SK-N-SH treated with all-trans-retinoic acid at 6 μM for 48 hours (cell line): ENCODE measurements around the gene ETFB.
A peak's percentile ranks its signal among the peaks of the same experiment; 100 is the strongest.

Source experiments
- ATAC-seq: fragments of 200-7000 bp; cut with Tn5 transposase; 3 replicates; pipeline ENCODE4 v1.9.1; 2020; ENCODE audit warnings: mild to moderate bottlenecking, moderate library complexity
- ARNTL ChIP-seq: fragments of 450-650 bp; formaldehyde crosslinking; IDR thresholded peaks from 2 replicates; pipeline ENCODE4 v1.5.0; 2020; ENCODE audit warnings: low read depth, mild to moderate bottlenecking, moderate library complexity, borderline replicate concordance
- BACH2 ChIP-seq: fragments of 250-450 bp; sonication (Bioruptor Pico); IDR thresholded peaks from 2 replicates; pipeline ENCODE4 v1.9.0; 2021; ENCODE audit warnings: mild to moderate bottlenecking, borderline replicate concordance
- CSDC2 ChIP-seq: fragments of 250-450 bp; sonication (Bioruptor Pico); IDR thresholded peaks from 2 replicates; pipeline ENCODE4 v1.5.0; 2020; ENCODE audit warnings: mild to moderate bottlenecking, moderate library complexity
- ESRRG ChIP-seq: fragments of 250-450 bp; sonication (Bioruptor Pico); IDR thresholded peaks from 2 replicates; pipeline ENCODE4 v1.6.1; 2021; ENCODE audit warnings: mild to moderate bottlenecking
- GLIS3 ChIP-seq: fragments of 250-450 bp; sonication (Bioruptor Pico); IDR thresholded peaks from 2 replicates; pipeline ENCODE4 v1.5.0; 2020; ENCODE audit warnings: mild to moderate bottlenecking, moderate library complexity
- ISL1 ChIP-seq: fragments of 250-450 bp; sonication (Bioruptor Pico); IDR thresholded peaks from 2 replicates; pipeline ENCODE4 v2.1.2; 2022; ENCODE audit warnings: mild to moderate bottlenecking, moderate library complexity
- PPARA ChIP-seq: fragments of 250-450 bp; sonication (Bioruptor Pico); IDR thresholded peaks from 2 replicates; pipeline ENCODE4 v1.5.0; 2020; ENCODE audit warnings: mild to moderate bottlenecking, borderline replicate concordance
- RARB ChIP-seq: fragments of 250-450 bp; sonication (Bioruptor Pico); IDR thresholded peaks from 2 replicates; pipeline ENCODE4 v1.8.0; 2021; ENCODE audit warnings: mild to moderate bottlenecking, moderate library complexity
- SNAI2 ChIP-seq: fragments of 250-450 bp; sonication (Bioruptor Pico); IDR thresholded peaks from 2 replicates; pipeline ENCODE4 v1.5.0; 2020; ENCODE audit warnings: mild to moderate bottlenecking, moderate library complexity
- TCF4 ChIP-seq: fragments of 250-450 bp; sonication (Bioruptor Pico); IDR thresholded peaks from 2 replicates; pipeline ENCODE4 v1.8.0; 2021; ENCODE audit warnings: mild to moderate bottlenecking, moderate library complexity, borderline replicate concordance
- TOX ChIP-seq: fragments of 250-450 bp; sonication (Bioruptor Pico); IDR thresholded peaks from 2 replicates; pipeline ENCODE4 v1.8.0; 2021; ENCODE audit warnings: mild to moderate bottlenecking, moderate library complexity, borderline replicate concordance
- TSHZ2 ChIP-seq: fragments of 250-450 bp; sonication (Bioruptor Pico); IDR thresholded peaks from 2 replicates; pipeline ENCODE4 v1.5.0; 2020; ENCODE audit warnings: mild to moderate bottlenecking, moderate library complexity
- ZC3H10 ChIP-seq: fragments of 250-450 bp; sonication (Bioruptor Pico); IDR thresholded peaks from 2 replicates; pipeline ENCODE4 v1.5.1; 2021; ENCODE audit warnings: mild to moderate bottlenecking, moderate library complexity
- ZFP3 ChIP-seq: fragments of 250-450 bp; sonication (Bioruptor Pico); IDR thresholded peaks from 2 replicates; pipeline ENCODE4 v1.5.0; 2020; ENCODE audit warnings: mild to moderate bottlenecking, moderate library complexity
- ZFP30 ChIP-seq: fragments of 450-650 bp; formaldehyde crosslinking; IDR thresholded peaks from 2 replicates; pipeline ENCODE4 v1.5.0; 2022; ENCODE audit warnings: mild to moderate bottlenecking, moderate library complexity
- ZNF565 ChIP-seq: fragments of 450-650 bp; formaldehyde crosslinking; conservative IDR thresholded peaks from 2 replicates; pipeline ENCODE4 v1.5.0; 2020; ENCODE audit warnings: low read depth, mild to moderate bottlenecking, moderate library complexity
- ZNF70 ChIP-seq: fragments of 450-650 bp; formaldehyde crosslinking; IDR thresholded peaks from 2 replicates; pipeline ENCODE4 v1.5.0; 2020; ENCODE audit warnings: mild to moderate bottlenecking, moderate library complexity
- ZNF8 ChIP-seq: fragments of 450-650 bp; formaldehyde crosslinking; IDR thresholded peaks from 2 replicates; pipeline ENCODE4 v1.5.0; 2020; ENCODE audit warnings: mild to moderate bottlenecking, moderate library complexity
- TF ChIP-seq, protein P1 (sequence below): fragments of 250-450 bp; sonication (Bioruptor Pico); IDR thresholded peaks from 2 replicates; pipeline ENCODE4 v1.8.0; 2020; ENCODE audit warnings: mild to moderate bottlenecking, moderate library complexity, borderline replicate concordance
- TF ChIP-seq, protein P2 (sequence below): fragments of 250-450 bp; sonication (Bioruptor Pico); IDR thresholded peaks from 2 replicates; pipeline ENCODE4 v1.8.0; 2021; ENCODE audit warnings: low read depth, mild to moderate bottlenecking, moderate library complexity, borderline replicate concordance
- TF ChIP-seq, protein P3 (sequence below): fragments of 250-450 bp; sonication (Bioruptor Pico); IDR thresholded peaks from 2 replicates; pipeline ENCODE4 v1.5.1; 2020; ENCODE audit warnings: low read depth, mild to moderate bottlenecking, moderate library complexity
- TF ChIP-seq, protein P4 (sequence below): fragments of 250-450 bp; sonication (Bioruptor Pico); IDR thresholded peaks from 2 replicates; pipeline ENCODE4 v1.5.1; 2021; ENCODE audit warnings: mild to moderate bottlenecking, moderate library complexity

ETFB gene

GRCh38 chr19:51339313-51339686 lies 26.9 kb downstream of the ETFB start:
- TF ChIP-seq, protein P1, sequence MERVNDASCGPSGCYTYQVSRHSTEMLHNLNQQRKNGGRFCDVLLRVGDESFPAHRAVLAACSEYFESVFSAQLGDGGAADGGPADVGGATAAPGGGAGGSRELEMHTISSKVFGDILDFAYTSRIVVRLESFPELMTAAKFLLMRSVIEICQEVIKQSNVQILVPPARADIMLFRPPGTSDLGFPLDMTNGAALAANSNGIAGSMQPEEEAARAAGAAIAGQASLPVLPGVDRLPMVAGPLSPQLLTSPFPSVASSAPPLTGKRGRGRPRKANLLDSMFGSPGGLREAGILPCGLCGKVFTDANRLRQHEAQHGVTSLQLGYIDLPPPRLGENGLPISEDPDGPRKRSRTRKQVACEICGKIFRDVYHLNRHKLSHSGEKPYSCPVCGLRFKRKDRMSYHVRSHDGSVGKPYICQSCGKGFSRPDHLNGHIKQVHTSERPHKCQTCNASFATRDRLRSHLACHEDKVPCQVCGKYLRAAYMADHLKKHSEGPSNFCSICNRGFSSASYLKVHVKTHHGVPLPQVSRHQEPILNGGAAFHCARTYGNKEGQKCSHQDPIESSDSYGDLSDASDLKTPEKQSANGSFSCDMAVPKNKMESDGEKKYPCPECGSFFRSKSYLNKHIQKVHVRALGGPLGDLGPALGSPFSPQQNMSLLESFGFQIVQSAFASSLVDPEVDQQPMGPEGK (CRISPR knock-in tag): no peak
- TF ChIP-seq ZFP30 (CRISPR knock-in tag) (no peak), ZFP3 (CRISPR knock-in tag) (no peak), ZC3H10 (CRISPR knock-in tag) (no peak), RARB (CRISPR knock-in tag) (no peak), TOX (CRISPR knock-in tag) (no peak), ISL1 (CRISPR knock-in tag) (no peak), ESRRG (CRISPR knock-in tag) (no peak), SNAI2 (no peak), ARNTL (CRISPR knock-in tag) (no peak), ZNF8 (no peak), ZNF70 (CRISPR knock-in tag) (no peak)
- TF ChIP-seq, protein P2, sequence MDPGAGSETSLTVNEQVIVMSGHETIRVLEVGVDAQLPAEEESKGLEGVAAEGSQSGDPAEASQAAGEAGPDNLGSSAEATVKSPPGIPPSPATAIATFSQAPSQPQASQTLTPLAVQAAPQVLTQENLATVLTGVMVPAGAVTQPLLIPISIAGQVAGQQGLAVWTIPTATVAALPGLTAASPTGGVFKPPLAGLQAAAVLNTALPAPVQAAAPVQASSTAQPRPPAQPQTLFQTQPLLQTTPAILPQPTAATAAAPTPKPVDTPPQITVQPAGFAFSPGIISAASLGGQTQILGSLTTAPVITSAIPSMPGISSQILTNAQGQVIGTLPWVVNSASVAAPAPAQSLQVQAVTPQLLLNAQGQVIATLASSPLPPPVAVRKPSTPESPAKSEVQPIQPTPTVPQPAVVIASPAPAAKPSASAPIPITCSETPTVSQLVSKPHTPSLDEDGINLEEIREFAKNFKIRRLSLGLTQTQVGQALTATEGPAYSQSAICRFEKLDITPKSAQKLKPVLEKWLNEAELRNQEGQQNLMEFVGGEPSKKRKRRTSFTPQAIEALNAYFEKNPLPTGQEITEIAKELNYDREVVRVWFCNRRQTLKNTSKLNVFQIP: no peak
- TF ChIP-seq, protein P3, sequence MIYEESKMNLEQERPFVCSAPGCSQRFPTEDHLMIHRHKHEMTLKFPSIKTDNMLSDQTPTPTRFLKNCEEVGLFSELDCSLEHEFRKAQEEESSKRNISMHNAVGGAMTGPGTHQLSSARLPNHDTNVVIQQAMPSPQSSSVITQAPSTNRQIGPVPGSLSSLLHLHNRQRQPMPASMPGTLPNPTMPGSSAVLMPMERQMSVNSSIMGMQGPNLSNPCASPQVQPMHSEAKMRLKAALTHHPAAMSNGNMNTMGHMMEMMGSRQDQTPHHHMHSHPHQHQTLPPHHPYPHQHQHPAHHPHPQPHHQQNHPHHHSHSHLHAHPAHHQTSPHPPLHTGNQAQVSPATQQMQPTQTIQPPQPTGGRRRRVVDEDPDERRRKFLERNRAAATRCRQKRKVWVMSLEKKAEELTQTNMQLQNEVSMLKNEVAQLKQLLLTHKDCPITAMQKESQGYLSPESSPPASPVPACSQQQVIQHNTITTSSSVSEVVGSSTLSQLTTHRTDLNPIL (CRISPR knock-in tag): no peak
- TF ChIP-seq, protein P4, sequence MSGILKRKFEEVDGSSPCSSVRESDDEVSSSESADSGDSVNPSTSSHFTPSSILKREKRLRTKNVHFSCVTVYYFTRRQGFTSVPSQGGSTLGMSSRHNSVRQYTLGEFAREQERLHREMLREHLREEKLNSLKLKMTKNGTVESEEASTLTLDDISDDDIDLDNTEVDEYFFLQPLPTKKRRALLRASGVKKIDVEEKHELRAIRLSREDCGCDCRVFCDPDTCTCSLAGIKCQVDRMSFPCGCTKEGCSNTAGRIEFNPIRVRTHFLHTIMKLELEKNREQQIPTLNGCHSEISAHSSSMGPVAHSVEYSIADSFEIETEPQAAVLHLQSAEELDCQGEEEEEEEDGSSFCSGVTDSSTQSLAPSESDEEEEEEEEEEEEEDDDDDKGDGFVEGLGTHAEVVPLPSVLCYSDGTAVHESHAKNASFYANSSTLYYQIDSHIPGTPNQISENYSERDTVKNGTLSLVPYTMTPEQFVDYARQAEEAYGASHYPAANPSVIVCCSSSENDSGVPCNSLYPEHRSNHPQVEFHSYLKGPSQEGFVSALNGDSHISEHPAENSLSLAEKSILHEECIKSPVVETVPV (CRISPR knock-in tag): no peak
- ATAC-seq: peak; percentile 18

GRCh38 chr19:51338563-51339312 lies 27.4 kb downstream of the ETFB start:
- peak; percentile 89 for ATAC-seq
- TF ChIP-seq ZFP30 (CRISPR knock-in tag) (no peak), TCF4 (CRISPR knock-in tag) (no peak), CSDC2 (CRISPR knock-in tag) (no peak), ARNTL (CRISPR knock-in tag) (no peak), ESRRG (CRISPR knock-in tag) (no peak), BACH2 (no peak), TSHZ2 (CRISPR knock-in tag) (no peak), ZNF70 (CRISPR knock-in tag) (no peak), ZNF565 (CRISPR knock-in tag) (no peak), PPARA (CRISPR knock-in tag) (no peak), ISL1 (CRISPR knock-in tag) (no peak), GLIS3 (CRISPR knock-in tag) (no peak)
- TF ChIP-seq, protein P4 (CRISPR knock-in tag): no peak
- TF ChIP-seq, protein P3 (CRISPR knock-in tag): no peak
- TF ChIP-seq, protein P2: no peak
